ENCODE measurements around the gene QSER1. TPM values are rescaled to one million over a fixed set of nuclear protein-coding genes. Genes with fewer than 3 reads are reported as not detected.

QSER1 gene
- total RNA-seq, 1 donor = 28.6 TPM

GRCh38 chr11:32908619-32909018 is 16.0 kb downstream of the QSER1 start:
- Histone ChIP-seq H2AFZ (ENCODE audit: low read length) (no peak overlapping the region), H3K27ac (ENCODE audit: low read depth, low read length) (no peak overlapping the region), H3K4me3 (ENCODE audit: insufficient read depth, low read length) (no peak overlapping the region), H3K4me1 (ENCODE audit: insufficient read depth, low read length) (peaks cover 5% of the 10 kb centered on the region), H3K79me2 (ENCODE audit: insufficient read depth, low read length) (peaks cover 94% of the 10 kb centered on the region), H4K20me1 (ENCODE audit: insufficient read depth, low read length) (peaks cover 10% of the 10 kb centered on the region), H3K4me2 (ENCODE audit: insufficient read depth, low read length) (no peak overlapping the region), H3K27me3 (ENCODE audit: insufficient read depth, low read length) (no peaks in the 10 kb centered on the region), H3K36me3 (ENCODE audit: insufficient read depth, low read length) (no peaks in the 10 kb centered on the region), H3K9me3 (ENCODE audit: low read depth, low read length) (no peaks in the 10 kb centered on the region)
- no peak for TF ChIP-seq CTCF (IDR thresholded peaks at IDR 0.05; ENCODE audit: extremely low read depth, low read depth, low read length)
- DNase-seq (ENCODE audit: insufficient read length, low spot score, missing footprints) = no peak

DNA sequence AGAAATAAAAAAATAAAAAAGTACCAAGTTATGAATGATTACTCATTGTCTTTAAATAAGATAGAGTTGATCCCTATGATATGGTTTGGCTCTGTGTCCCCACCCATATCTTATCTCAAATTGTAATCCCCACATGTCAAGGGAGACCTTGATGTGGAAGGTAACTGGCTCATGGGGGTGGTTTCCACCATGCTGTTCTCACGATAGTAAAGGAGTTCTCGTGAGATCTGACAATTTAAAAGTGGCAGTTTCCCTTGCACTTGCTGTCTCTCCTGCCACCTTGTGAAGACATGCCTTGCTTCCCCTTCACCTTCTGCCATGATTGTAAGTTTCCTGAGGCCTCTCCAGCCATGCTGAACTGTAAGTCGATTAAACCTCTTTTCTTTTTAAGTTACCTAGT is 18.8 kb downstream of the QSER1 start:
- H3K27ac ChIP-seq (ENCODE audit: low read depth, low read length) = no peak overlapping the region
- H3K79me2 ChIP-seq (ENCODE audit: insufficient read depth, low read length) = peaks cover 86% of the 10 kb centered on the region
- H3K4me2 ChIP-seq (ENCODE audit: insufficient read depth, low read length) = no peak overlapping the region
- no peaks in the 10 kb centered on the region for H3K27me3 ChIP-seq (ENCODE audit: insufficient read depth, low read length)
- no peak overlapping the region for H2AFZ ChIP-seq (ENCODE audit: low read length)
- no peaks in the 10 kb centered on the region for H3K4me1 ChIP-seq (ENCODE audit: insufficient read depth, low read length)
- H4K20me1 ChIP-seq (ENCODE audit: insufficient read depth, low read length) = peaks cover 10% of the 10 kb centered on the region
- H3K9me3 ChIP-seq (ENCODE audit: low read depth, low read length) = no peaks in the 10 kb centered on the region
- DNase-seq (ENCODE audit: insufficient read length, low spot score, missing footprints) = no peak
- no peak for TF ChIP-seq CTCF (IDR thresholded peaks at IDR 0.05; ENCODE audit: extremely low read depth, low read depth, low read length)
- no peaks in the 10 kb centered on the region for H3K36me3 ChIP-seq (ENCODE audit: insufficient read depth, low read length)
- H3K4me3 ChIP-seq (ENCODE audit: insufficient read depth, low read length) = no peak overlapping the region

DNA sequence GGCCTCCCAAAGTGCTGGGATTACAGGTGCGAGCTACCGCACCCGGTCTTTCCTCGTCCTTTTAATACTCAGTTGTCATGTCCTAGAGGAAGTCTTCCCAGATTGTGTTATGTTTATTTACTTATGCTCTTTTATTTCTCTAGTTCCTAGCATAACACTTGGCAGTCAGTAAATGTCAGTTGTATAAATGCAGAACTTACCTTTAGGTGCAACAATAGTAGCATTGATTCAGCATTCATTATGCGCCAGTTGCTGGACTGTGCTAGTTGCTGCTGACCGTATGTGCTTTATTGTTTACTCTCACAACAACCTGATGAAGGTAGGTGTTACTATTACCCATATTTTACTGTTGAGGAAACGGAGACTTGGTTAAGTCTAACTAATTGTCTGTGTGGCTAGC is 20.8 kb downstream of the QSER1 start:
- no peak for DNase-seq (ENCODE audit: insufficient read length, low spot score, missing footprints)
- Histone ChIP-seq H2AFZ (ENCODE audit: low read length) (no peak overlapping the region), H3K4me3 (ENCODE audit: insufficient read depth, low read length) (no peak overlapping the region), H4K20me1 (ENCODE audit: insufficient read depth, low read length) (peaks cover 7% of the 10 kb centered on the region), H3K36me3 (ENCODE audit: insufficient read depth, low read length) (no peaks in the 10 kb centered on the region), H3K9me3 (ENCODE audit: low read depth, low read length) (no peaks in the 10 kb centered on the region), H3K79me2 (ENCODE audit: insufficient read depth, low read length) (peaks cover 81% of the 10 kb centered on the region), H3K4me2 (ENCODE audit: insufficient read depth, low read length) (no peak overlapping the region), H3K27ac (ENCODE audit: low read depth, low read length) (no peak overlapping the region), H3K4me1 (ENCODE audit: insufficient read depth, low read length) (no peaks in the 10 kb centered on the region), H3K27me3 (ENCODE audit: insufficient read depth, low read length) (no peaks in the 10 kb centered on the region)
- TF ChIP-seq CTCF (IDR thresholded peaks at IDR 0.05; ENCODE audit: extremely low read depth, low read depth, low read length) = no peak

DNA sequence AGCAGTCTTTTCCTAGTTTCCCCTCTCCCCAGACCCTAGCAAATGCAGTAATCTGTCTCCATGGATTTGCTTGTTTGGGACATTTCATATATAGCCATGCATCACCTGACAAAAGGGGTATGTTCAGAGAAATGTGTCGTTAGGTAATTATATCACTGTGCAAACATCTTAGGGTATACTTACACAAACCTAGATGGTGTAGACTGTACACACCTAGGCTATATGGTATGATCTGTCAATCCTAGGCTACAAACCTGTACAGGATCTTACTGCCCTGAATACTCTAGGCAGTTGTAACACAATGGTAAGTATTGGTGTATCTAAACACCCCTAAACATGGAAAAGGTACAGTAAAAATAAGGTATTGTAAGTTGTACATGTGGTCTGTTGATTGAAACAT is 23.8 kb downstream of the QSER1 start:
- Histone ChIP-seq H3K4me1 (ENCODE audit: insufficient read depth, low read length) (no peaks in the 10 kb centered on the region), H2AFZ (ENCODE audit: low read length) (no peak overlapping the region), H3K27me3 (ENCODE audit: insufficient read depth, low read length) (no peaks in the 10 kb centered on the region), H4K20me1 (ENCODE audit: insufficient read depth, low read length) (peaks cover 9% of the 10 kb centered on the region), H3K79me2 (ENCODE audit: insufficient read depth, low read length) (peaks cover 78% of the 10 kb centered on the region), H3K9me3 (ENCODE audit: low read depth, low read length) (no peaks in the 10 kb centered on the region), H3K36me3 (ENCODE audit: insufficient read depth, low read length) (no peaks in the 10 kb centered on the region), H3K4me2 (ENCODE audit: insufficient read depth, low read length) (no peak overlapping the region), H3K27ac (ENCODE audit: low read depth, low read length) (no peak overlapping the region), H3K4me3 (ENCODE audit: insufficient read depth, low read length) (no peak overlapping the region)
- TF ChIP-seq CTCF (IDR thresholded peaks at IDR 0.05; ENCODE audit: extremely low read depth, low read depth, low read length) = no peak
- no peak for DNase-seq (ENCODE audit: insufficient read length, low spot score, missing footprints)

Data from osteoblast (primary cell).